GM12878 (cell line): Measurements from ENCODE around the gene NUP62. TPM values are rescaled to one million over a fixed set of nuclear protein-coding genes. Genes with fewer than 3 reads are reported as not detected.

ENCODE experiments used
- ATAC-seq: fragments of 200-7000 bp; cut with Tn5 transposase; 3 replicates; pipeline ENCODE4 v1.9.1; 2020; ENCODE audit warnings: mild to moderate bottlenecking, moderate library complexity
- BruUV-seq: library from RNA; stranded (reverse); fragments of 400-500 nt; replicated peaks from 2 replicates; lab custom pipeline; 2021; lab: Mats Ljungman, UMichigan
- CTCF ChIA-PET: fragments of 300-600 bp; sonication (Branson Sonifier 250); formaldehyde crosslinking; extraction: SDS; loops from one replicate; lab custom pipeline; 2021; ENCODE audit warnings: inconsistent platforms; lab: Yijun Ruan, JAX
- POLR2A ChIA-PET: fragments of 350-600 bp; formaldehyde crosslinking; extraction: SDS; loops from one replicate; lab custom pipeline; 2021; ENCODE audit warnings: inconsistent platforms; lab: Charles Lee
- RAD21 ChIA-PET: fragments of 300-600 bp; sonication (Branson Sonifier 250); formaldehyde crosslinking; loops from one replicate; lab custom pipeline; 2023; ENCODE audit warnings: antibody characterized with exemption; ENCODE audit not compliant: unreplicated experiment; lab: Charles Lee
- SMC1A ChIA-PET: fragments of 300-600 bp; sonication (Branson Sonifier 250); formaldehyde crosslinking; loops from one replicate; lab custom pipeline; 2023; ENCODE audit not compliant: unreplicated experiment, uncharacterized antibody; lab: Charles Lee
- DNase-seq: peaks from one replicate; pipeline ENCODE4 v3.0.0-alpha.2; 2011; ENCODE audit warnings: low read depth, low spot score
- FAIRE-seq: peaks from 3 replicates; lab custom pipeline; 2011; peaks lifted over from hg19 to GRCh38; lab: Jason Lieb, UNC
- H2AFZ ChIP-seq: 2 replicates; pipeline ENCODE4 v1.6.0; 2011; ENCODE audit warnings: low read depth, low read length, control low read depth; ENCODE audit not compliant: control insufficient read depth
- H3K27ac ChIP-seq: 2 replicates; pipeline ENCODE4 v1.5.1; 2011; ENCODE audit warnings: control low read depth; ENCODE audit not compliant: control insufficient read depth, insufficient read depth
- H3K27me3 ChIP-seq, 2 experiments: replicated peaks in 1 of 2; 2 replicates each; pipeline versions ENCODE4 v1.6.0 to v1.6.1; 2011; ENCODE audit warnings: low read length in 1 of 2; ENCODE audit not compliant: control insufficient read depth in 2 of 2, insufficient read depth in 2 of 2
- H3K36me3 ChIP-seq, 2 experiments: 2 replicates each; pipeline ENCODE4 v1.5.1; 2011; ENCODE audit warnings: low read length in 1 of 2; ENCODE audit not compliant: control insufficient read depth in 2 of 2, insufficient read depth in 2 of 2
- H3K4me1 ChIP-seq: 2 replicates; pipeline ENCODE4 v1.6.1; 2011; ENCODE audit warnings: mild to moderate bottlenecking, low read length, moderate library complexity, mixed read lengths; ENCODE audit not compliant: control insufficient read depth, insufficient read depth
- H3K4me2 ChIP-seq: 2 replicates; pipeline ENCODE4 v1.6.0; 2011; ENCODE audit warnings: control low read depth; ENCODE audit not compliant: control insufficient read depth, insufficient read depth
- H3K4me3 ChIP-seq: fragments of 200-600 bp; sonication (generic); 2 replicates; pipeline ENCODE4 v1.5.1; 2016
- H3K79me2 ChIP-seq: 2 replicates; pipeline ENCODE4 v1.6.0; 2011; ENCODE audit warnings: low read length; ENCODE audit not compliant: control insufficient read depth, insufficient read depth
- H3K9ac ChIP-seq: 2 replicates; pipeline ENCODE4 v1.8.0; 2011; ENCODE audit warnings: low read length, control low read depth, mixed read lengths; ENCODE audit not compliant: control insufficient read depth, insufficient read depth
- H3K9me3 ChIP-seq: replicated peaks from 3 replicates; pipeline ENCODE4 v1.5.1; 2011; ENCODE audit warnings: mild to moderate bottlenecking, low read length; ENCODE audit not compliant: control insufficient read depth, insufficient read depth
- H4K20me1 ChIP-seq: 2 replicates; pipeline ENCODE4 v1.6.0; 2011; ENCODE audit not compliant: control insufficient read depth, insufficient read depth
- CBX3 ChIP-seq: fragments of 200-600 bp; sonication (generic); IDR thresholded peaks from 2 replicates; pipeline ENCODE4 v1.6.1; 2016; ENCODE audit warnings: low read depth, borderline replicate concordance
- CHD2 ChIP-seq: IDR thresholded peaks from 2 replicates; pipeline ENCODE4 v1.6.1; 2011; ENCODE audit warnings: low read depth, low read length, improper control_type of control experiment, borderline replicate concordance
- JUNB ChIP-seq: IDR thresholded peaks from 2 replicates; pipeline ENCODE4 v1.6.1; 2016; ENCODE audit warnings: antibody characterized with exemption, mild to moderate bottlenecking
- NKRF ChIP-seq: fragments of 450-650 bp; conservative IDR thresholded peaks from 2 replicates; pipeline ENCODE4 v1.6.1; 2017; ENCODE audit warnings: mild to moderate bottlenecking, moderate library complexity
- POLR2A ChIP-seq: IDR thresholded peaks from 2 replicates; pipeline ENCODE4 v1.6.1; 2011; ENCODE audit warnings: low read depth, mild to moderate bottlenecking, low read length
- STAT3 ChIP-seq: IDR thresholded peaks from 2 replicates; pipeline ENCODE4 v1.6.1; 2011; ENCODE audit warnings: low read depth, low read length, improper control_type of control experiment
- USF2 ChIP-seq: IDR thresholded peaks from 2 replicates; pipeline ENCODE4 v1.6.1; 2011; ENCODE audit warnings: low read depth, low read length, improper control_type of control experiment, borderline replicate concordance
- WGBS: methylation state at CpG from one replicate; pipeline ENCODE4 v1.1.6; 2016; ENCODE audit warnings: low lambda C conversion rate; ENCODE audit not compliant: insufficient replicate concordance, insufficient coverage; ENCODE audit errors: missing lambda C conversion rate; 5-methylcytosine and 5-hydroxymethylcytosine counted together
- in situ Hi-C: fragments of 300-500 bp; cut with MboI; formaldehyde crosslinking; loops from 9 replicates; pipeline ENCODE4 v1.14.3; 2018; ENCODE audit warnings: mixed read lengths
- intact Hi-C: fragments of 100-400 bp; cut with micrococcal nuclease; formaldehyde crosslinking; loops from one replicate; pipeline ENCODE4 v1.14.2; 2022; ENCODE audit not compliant: unreplicated experiment
- polyA plus RNA-seq, 11 experiments: library from polyadenylated mRNA; depleted of rRNA in 4 of 11; unstranded in 6 of 11; stranded (reverse) in 5 of 11; fragments of >200 nt; fragmentation: Nextera tagmentation in 4 of 11; fragmentation: Illumina TruSeq in 1 of 11; extraction: Ambion mirVana in 4 of 11; extraction: Trizol in 1 of 11; gene quantifications; 1 replicate in 1 of 11; 2 replicates in 10 of 11; pipeline versions ENCODE4 v1.2.1 to v1.2.3, GENCODE V29; 2011 to 2016; ENCODE audit warnings: inconsistent platforms in 2 of 11, missing spikeins in 2 of 11, low read depth in 1 of 11
- total RNA-seq, 4 experiments: library from RNA; depleted of rRNA in 3 of 4; stranded (reverse); fragments of >200 nt in 3 of 4; fragmentation: Illumina TruSeq in 1 of 4; extraction: Trizol in 1 of 4; gene quantifications; 2 replicates each; pipeline versions ENCODE4 v1.2.1 to v1.2.3, GENCODE V29; 2013 to 2021

Gene NUP62
- total and polyA plus RNA-seq, 10 of the 15 experiments (the other 5 are each of a cell fraction or from before 2014, with no cell fraction given) = 19.5 to 110 (median 66.9) TPM

GRCh38 chr19:49863935-49864320, 65.4 kb downstream of the NUP62 start:
- Histone ChIP-seq H3K4me3 (no peak overlapping the region), H2AFZ (no peak overlapping the region), H3K27me3 (no peaks in the 10 kb centered on the region), H3K9me3 (no peaks in the 10 kb centered on the region), H4K20me1 (no peaks in the 10 kb centered on the region), H3K36me3 (peaks cover 9 to 22% of the 10 kb centered on the region in 2 experiments), H3K4me1 (peaks cover 12% of the 10 kb centered on the region), H3K27ac (no peak overlapping the region), H3K4me2 (no peak overlapping the region), H3K79me2 (peaks cover 18% of the 10 kb centered on the region), H3K9ac (no peak overlapping the region)
- ChIA-PET CTCF (interaction anchor here (1.5 kb wide), 1 partner anchor 13 kb away, joined by 3 read pairs; the partner anchor contains the start of gene PTOV1), RAD21 (interaction anchor here (1.3 kb wide), 1 partner anchor 13 kb away, joined by 3 read pairs; the partner anchor contains the start of gene PTOV1), POLR2A (interaction anchor here (0.5 kb wide), 1 partner anchor 155 kb away, joined by 4 read pairs; no protein-coding TSS in a partner anchor), SMC1A (no interaction called here)
- no peak for FAIRE-seq
- WGBS = 98% methylated on average over 17 of the region's 17 CpGs
- no peak for DNase-seq
- no TSS peak for BruUV-seq
- intact Hi-C loops = no loop called here
- in situ Hi-C loops = no loop called here
- no peak for ATAC-seq
- TF ChIP-seq POLR2A (0 out of 2 replicates have a peak, but pooled peaks have one; percentile 20), USF2 (no peak)

- H3K9ac ChIP-seq = no peak overlapping the region
- no peak overlapping the region for H3K4me3 ChIP-seq
- no peak overlapping the region for H3K4me2 ChIP-seq
- H3K36me3 ChIP-seq = peaks cover 9 to 26% of the 10 kb centered on the region in 2 experiments
- FAIRE-seq = no peak
- peaks cover 8% of the 10 kb centered on the region for H3K4me1 ChIP-seq
- H3K9me3 ChIP-seq = no peaks in the 10 kb centered on the region
- intact Hi-C loops = no loop called here
- DNase-seq = no peak
- no peaks in the 10 kb centered on the region for H4K20me1 ChIP-seq
- H3K27me3 ChIP-seq = no peaks in the 10 kb centered on the region
- no TSS peak for BruUV-seq
- no peak for ATAC-seq
- RAD21 ChIA-PET = interaction anchor here (1.3 kb wide), 1 partner anchor 13 kb away, joined by 3 read pairs; the partner anchor contains the start of gene PTOV1
- POLR2A ChIA-PET = interaction anchor here (0.5 kb wide), 1 partner anchor 154 kb away, joined by 4 read pairs; no protein-coding TSS in a partner anchor
- no peak overlapping the region for H3K27ac ChIP-seq
- in situ Hi-C loops = no loop called here
- H2AFZ ChIP-seq = no peak overlapping the region
- SMC1A ChIA-PET = no interaction called here
- CTCF ChIA-PET = interaction anchor here (1.4 to 1.5 kb wide), 2 partner anchors 10 to 13 kb away, joined by 3 read pairs; partner anchors contain the start of gene PTOV1
- peaks cover 18% of the 10 kb centered on the region for H3K79me2 ChIP-seq
- TF ChIP-seq CBX3 = no peak
- TF ChIP-seq USF2 = no peak
- TF ChIP-seq STAT3 = no peak
- TF ChIP-seq CHD2 = no peak
- TF ChIP-seq NKRF = no peak
- TF ChIP-seq JUNB = no peak
- TF ChIP-seq, all 136 proteins: peak for 0
- WGBS = 96% methylated on average over 24 of the region's 24 CpGs
Measured at GRCh38 chr19:49863254-49863934, 65.9 kb downstream of the NUP62 start.
